ENCODE data around the gene BCAP31. TPM values are rescaled to one million over a fixed set of nuclear protein-coding genes. Genes with fewer than 3 reads are reported as not detected.

The BCAP31 gene
- polyA plus RNA-seq, 1 experiment, result 222 TPM

DNA sequence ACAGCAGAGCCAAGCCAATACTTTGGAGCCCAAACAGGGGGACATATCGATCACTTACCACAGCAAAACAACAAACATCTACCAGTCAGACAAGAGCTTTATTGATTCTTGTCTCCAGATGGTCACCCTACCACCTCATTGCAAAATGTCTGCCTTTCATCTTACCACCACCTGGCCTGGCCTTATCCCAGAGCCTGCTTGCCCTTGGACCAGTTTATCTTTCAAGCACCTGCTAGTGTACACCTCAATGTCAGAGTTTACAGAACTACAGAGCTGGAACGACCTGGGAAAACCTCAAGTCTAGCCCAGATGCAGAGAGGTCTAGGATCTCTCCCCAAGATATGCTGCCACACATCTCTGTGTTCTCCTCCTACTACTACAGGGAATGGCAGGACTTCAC is 4.5 kb downstream of the BCAP31 start:
- Histone ChIP-seq H3K36me3 (ENCODE audit: control insufficient read depth, insufficient read depth, low read length) (peaks cover 18% of the 10 kb centered on the region), H3K4me3 (ENCODE audit: low read depth, low read length) (no peak overlapping the region), H3K27me3 (ENCODE audit: control insufficient read depth, insufficient read depth, low read length) (no peaks in the 10 kb centered on the region)
- ChIA-PET POLR2A (no interaction called here), CTCF (interaction anchor here (0.9 kb wide), 1 partner anchor 52 kb away, joined by 3 read pairs; no protein-coding TSS in a partner anchor)
- no peak for DNase-seq (ENCODE audit: low read depth)
- TF ChIP-seq, protein P1, sequence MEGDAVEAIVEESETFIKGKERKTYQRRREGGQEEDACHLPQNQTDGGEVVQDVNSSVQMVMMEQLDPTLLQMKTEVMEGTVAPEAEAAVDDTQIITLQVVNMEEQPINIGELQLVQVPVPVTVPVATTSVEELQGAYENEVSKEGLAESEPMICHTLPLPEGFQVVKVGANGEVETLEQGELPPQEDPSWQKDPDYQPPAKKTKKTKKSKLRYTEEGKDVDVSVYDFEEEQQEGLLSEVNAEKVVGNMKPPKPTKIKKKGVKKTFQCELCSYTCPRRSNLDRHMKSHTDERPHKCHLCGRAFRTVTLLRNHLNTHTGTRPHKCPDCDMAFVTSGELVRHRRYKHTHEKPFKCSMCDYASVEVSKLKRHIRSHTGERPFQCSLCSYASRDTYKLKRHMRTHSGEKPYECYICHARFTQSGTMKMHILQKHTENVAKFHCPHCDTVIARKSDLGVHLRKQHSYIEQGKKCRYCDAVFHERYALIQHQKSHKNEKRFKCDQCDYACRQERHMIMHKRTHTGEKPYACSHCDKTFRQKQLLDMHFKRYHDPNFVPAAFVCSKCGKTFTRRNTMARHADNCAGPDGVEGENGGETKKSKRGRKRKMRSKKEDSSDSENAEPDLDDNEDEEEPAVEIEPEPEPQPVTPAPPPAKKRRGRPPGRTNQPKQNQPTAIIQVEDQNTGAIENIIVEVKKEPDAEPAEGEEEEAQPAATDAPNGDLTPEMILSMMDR (IDR thresholded peaks at IDR 0.05; ENCODE audit: insufficient read depth, low read depth, low read length), result no peak

DNA sequence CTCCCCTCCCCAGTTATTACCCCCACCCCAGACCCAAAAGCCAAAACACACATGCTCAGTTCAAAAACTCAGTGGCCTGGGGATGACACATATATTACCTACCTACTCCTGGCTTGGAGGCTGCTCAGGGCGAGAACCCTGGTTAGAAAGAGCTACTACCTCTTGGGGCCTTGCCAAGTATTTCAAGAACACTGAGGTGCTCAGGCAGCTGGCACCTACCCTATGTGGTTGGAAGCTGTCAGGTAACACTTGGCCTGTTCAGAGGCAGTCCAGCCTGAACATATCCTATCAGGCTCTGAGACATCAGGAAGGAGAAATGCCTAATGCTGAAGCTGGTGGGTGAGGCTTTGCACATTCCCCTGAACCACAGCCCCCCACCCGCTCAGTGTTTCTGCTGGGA is 4.9 kb downstream of the BCAP31 start:
- Histone ChIP-seq H3K27me3 (ENCODE audit: control insufficient read depth, insufficient read depth, low read length) (no peaks in the 10 kb centered on the region), H3K4me3 (ENCODE audit: low read depth, low read length) (no peak overlapping the region), H3K36me3 (ENCODE audit: control insufficient read depth, insufficient read depth, low read length) (peaks cover 20% of the 10 kb centered on the region)
- TF ChIP-seq, protein P1 (IDR thresholded peaks at IDR 0.05; ENCODE audit: insufficient read depth, low read depth, low read length), result no peak
- DNase-seq (ENCODE audit: low read depth), result no peak
- POLR2A ChIA-PET, result no interaction called here
- CTCF ChIA-PET, result interaction anchor here (0.9 kb wide), 1 partner anchor 52 kb away, joined by 3 read pairs; no protein-coding TSS in a partner anchor

- Histone ChIP-seq H3K4me3 (ENCODE audit: low read depth, low read length) (no peak overlapping the region), H3K36me3 (ENCODE audit: control insufficient read depth, insufficient read depth, low read length) (peaks cover 22% of the 10 kb centered on the region), H3K27me3 (ENCODE audit: control insufficient read depth, insufficient read depth, low read length) (no peaks in the 10 kb centered on the region)
- DNase-seq (ENCODE audit: low read depth), result no peak
- CTCF ChIA-PET, result interaction anchor here (1.3 kb wide), 1 partner anchor 30 kb away, joined by 3 read pairs; the partner anchor contains the start of gene SLC6A8
- POLR2A ChIA-PET, result no interaction called here
- TF ChIP-seq, protein P1 (IDR thresholded peaks at IDR 0.05; ENCODE audit: insufficient read depth, low read depth, low read length), result no peak
Measured at GRCh38 chrX:153717445-153717844, 6.7 kb downstream of the BCAP31 start.

DNA sequence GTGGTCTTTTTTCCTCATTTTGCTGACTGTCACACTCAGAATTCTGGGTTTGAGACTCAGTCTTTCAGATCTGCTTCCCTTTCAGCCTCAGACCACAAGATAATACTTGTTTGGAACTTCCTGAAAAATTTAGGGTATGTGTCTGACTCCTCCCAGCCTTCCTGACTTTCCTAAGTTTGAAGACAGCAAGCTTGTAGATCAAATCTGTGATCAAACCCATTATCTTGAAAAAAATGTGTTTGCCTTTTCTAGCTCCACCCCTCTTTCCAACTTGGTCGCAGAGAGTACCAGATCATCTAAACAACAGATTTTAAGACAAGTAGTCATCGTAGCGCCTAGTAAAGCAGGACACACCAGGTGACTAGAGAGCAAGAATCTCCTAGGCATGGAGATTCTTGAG is 9.9 kb downstream of the BCAP31 start:
- H3K4me3 ChIP-seq (ENCODE audit: low read depth, low read length), result no peak overlapping the region
- no peaks in the 10 kb centered on the region for H3K27me3 ChIP-seq (ENCODE audit: control insufficient read depth, insufficient read depth, low read length)
- peaks cover 13% of the 10 kb centered on the region for H3K36me3 ChIP-seq (ENCODE audit: control insufficient read depth, insufficient read depth, low read length)
- ChIA-PET POLR2A (no interaction called here), CTCF (interaction anchor here (0.9 kb wide), 1 partner anchor 28 kb away, joined by 4 read pairs; no protein-coding TSS in a partner anchor)
- DNase-seq (ENCODE audit: low read depth), result no peak
- TF ChIP-seq, protein P1 (IDR thresholded peaks at IDR 0.05; ENCODE audit: insufficient read depth, low read depth, low read length), result no peak

DNA sequence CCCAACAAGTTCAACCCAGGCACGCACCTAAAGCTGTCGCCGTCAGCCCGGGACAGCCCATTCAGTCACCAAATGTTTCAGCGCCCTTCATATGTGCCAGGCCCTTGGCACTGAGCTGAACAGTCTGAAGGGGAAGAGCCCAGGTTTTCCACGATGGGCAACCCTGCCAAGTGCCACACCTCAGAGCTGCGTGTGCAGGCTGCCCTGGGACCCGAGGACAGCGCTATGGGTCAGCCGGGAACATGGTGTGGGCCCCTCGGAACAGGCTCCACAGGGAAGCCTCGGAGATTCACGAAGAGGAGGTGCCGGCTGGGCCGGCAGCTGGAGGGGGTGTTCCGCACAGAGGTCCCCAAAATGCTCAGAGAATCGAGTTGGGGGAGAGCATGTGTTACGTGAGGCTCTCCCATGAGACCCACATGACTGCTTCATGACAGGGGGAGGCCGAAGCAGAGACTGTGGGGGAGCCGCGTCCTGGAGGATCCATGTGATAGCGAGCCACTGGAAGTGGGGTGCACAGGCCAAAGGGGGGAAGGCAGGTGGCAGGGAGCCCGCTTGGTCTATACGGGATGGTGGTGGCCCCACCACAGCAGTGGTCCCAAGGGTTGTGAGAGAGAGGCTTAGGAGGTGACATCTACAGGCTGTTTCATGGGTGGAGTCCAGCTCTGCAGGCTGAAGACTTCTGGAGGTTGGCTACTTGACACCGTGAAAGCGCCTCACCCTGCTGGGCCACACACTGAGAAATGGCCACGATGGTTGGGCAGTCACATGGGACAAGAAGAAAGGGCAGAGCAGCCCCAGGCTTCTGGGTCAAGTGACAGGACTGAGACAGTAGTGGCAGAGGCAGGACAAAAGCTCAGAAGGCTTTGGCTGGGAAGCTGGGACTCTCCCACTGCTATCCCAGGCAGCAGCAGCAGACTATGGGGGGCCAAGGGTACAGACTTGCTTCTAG is 14.2 kb downstream of the BCAP31 start:
- no peak for DNase-seq (ENCODE audit: low read depth)
- H3K4me3 ChIP-seq (ENCODE audit: low read depth, low read length), result no peak overlapping the region
- TF ChIP-seq, protein P1 (IDR thresholded peaks at IDR 0.05; ENCODE audit: insufficient read depth, low read depth, low read length), result no peak
- H3K36me3 ChIP-seq (ENCODE audit: control insufficient read depth, insufficient read depth, low read length), result peaks cover 8% of the 10 kb centered on the region
- CTCF ChIA-PET, result interaction anchor here (2.5 kb wide), 1 partner anchor 43 kb away, joined by 8 read pairs; no protein-coding TSS in a partner anchor
- POLR2A ChIA-PET, result no interaction called here
- no peaks in the 10 kb centered on the region for H3K27me3 ChIP-seq (ENCODE audit: control insufficient read depth, insufficient read depth, low read length)
